T-helper 1 cell (primary cell): Measurements from ENCODE around the gene TBC1D16.

Experiments used
- DNase-seq, 5 donors: peaks; one replicate each; pipeline ENCODE4 v3.0.0-alpha.2; 2012 to 2020

Gene TBC1D16

GRCh38 chr17:79987187-79987934 is 48.3 kb downstream of the TBC1D16 start:
- DNase-seq, result no peak

GRCh38 chr17:79986411-79987186 is 49.1 kb downstream of the TBC1D16 start:
- DNase-seq, result no peak

GRCh38 chr17:79985943-79986391 is 49.7 kb downstream of the TBC1D16 start:
- DNase-seq, result no peak

- no peak for DNase-seq
These were observed 50.2 kb downstream of the TBC1D16 start for GRCh38 chr17:79985361-79985942.

DNA sequence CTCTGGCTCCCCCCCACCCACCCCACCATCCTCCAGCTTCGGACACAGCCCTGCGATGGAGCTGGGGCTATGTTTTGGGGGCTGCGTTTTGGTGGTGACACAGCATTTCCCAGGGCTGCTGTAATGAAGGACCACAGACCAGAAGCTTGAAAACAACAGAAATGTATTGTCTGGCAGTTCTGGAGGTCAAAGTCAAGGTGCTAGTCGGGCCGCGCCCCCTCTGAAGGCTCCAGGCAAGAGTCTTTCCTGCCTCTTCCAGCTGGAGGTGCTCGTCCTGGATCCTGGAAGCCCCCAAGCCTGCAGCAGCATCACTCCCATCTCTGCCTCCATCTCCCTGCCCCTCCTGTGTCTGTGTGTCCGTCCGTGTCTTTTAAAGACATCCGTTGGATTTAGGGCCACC is 50.8 kb downstream of the TBC1D16 start:
- DNase-seq, result no peak

GRCh38 chr17:79984045-79984840 is 51.4 kb downstream of the TBC1D16 start:
- no peak for DNase-seq

GRCh38 chr17:79983456-79983855 is 52.2 kb downstream of the TBC1D16 start:
- no peak for DNase-seq

DNA sequence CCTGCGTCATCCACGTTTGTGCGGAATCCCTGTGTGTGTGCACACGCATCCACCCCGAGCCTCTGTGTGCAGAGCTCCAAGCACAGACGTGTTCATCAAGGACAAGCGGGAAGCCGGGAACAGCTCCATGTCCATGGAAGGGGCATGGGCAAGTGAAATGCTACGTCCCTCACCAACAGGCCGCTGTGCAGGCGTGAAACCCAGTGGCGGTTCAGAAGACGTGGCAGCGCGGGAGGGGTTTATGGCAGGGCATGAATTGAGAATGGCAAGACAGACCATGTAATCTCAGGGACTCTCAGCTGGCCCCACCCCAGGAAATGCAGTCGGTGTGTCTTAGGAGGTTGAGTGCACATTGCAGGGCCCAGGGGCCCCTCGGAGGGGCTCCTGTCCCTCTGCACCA is 52.7 kb downstream of the TBC1D16 start:
- no peak for DNase-seq

DNA sequence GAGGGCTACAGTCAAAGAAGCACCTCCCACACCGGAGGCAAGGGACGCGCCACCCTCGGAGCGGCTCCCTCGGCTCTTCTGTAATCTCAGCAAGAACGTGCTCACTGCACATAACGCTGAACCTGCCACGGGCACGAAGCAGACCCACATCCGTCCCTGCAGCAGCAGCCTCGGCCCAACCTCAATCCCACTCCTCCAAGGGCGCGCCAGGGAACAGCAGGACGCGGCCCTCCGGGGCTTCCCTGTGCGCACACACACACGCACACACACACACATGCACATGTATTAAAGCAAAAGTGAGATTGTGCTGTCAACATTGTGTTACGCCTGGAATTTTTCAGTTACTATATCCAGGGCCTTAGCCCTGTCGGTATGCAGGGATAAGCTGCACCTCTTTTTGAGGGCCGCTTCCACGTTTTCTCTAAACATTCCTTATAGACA is 54.0 kb downstream of the TBC1D16 start:
- no peak for DNase-seq

DNA sequence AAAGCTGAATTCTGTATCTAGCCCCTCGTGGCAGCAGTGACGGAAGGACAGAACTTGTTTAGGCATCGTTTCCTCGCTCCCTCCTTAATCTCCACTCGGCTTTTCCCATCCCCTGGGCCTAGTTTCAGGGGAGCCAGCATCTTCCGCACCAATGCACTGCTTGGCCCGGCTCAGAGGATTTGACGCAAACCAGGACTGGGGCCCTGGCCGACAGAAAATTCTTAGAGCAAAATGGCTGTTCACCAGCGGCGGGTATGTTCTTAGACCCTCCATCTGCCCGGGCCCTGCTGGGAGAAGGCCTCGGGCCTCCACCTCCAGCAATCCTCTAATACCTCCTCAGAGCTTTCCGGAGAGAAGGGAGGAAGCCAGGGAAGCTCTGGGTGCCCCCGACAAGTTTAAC is 54.6 kb downstream of the TBC1D16 start:
- no peak for DNase-seq

DNA sequence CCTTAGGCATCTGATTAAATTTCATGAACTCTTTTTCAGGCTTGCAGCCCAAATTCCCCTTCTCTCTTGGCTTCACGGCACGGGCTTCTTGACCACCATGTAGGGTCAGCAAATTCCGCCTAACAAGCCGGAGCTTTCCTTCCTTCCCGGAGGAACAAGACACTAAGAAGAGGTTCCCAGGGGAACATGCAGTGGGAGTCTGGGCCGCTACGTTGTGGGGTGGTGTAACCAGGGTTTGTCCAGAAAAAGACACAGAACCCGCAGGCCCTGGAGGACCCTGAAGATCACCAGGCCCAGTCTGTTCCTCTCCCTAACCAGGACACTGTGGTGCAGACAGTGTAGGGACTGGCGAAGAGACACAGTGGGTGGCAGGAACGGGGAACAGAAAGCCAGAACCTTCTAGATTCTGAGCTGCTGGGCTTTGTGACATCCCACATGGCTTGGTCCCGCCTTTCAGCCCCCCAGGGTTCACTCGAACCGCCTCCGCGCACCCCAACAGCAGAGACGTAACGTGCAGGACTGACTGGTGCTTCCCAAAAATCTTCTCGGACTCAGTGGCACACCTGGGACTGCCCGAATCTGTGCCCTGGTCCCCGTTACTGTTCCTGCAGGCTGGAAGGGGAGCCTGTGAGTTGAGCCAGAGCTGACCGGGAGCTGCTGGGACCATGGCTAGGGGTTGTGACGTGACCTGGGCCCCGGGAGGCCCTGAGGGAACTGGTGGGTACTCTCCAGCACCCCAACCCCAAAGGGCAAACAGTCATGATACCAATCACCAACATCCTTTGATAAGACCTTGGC is 55.2 kb downstream of the TBC1D16 start:
- no peak for DNase-seq

DNA sequence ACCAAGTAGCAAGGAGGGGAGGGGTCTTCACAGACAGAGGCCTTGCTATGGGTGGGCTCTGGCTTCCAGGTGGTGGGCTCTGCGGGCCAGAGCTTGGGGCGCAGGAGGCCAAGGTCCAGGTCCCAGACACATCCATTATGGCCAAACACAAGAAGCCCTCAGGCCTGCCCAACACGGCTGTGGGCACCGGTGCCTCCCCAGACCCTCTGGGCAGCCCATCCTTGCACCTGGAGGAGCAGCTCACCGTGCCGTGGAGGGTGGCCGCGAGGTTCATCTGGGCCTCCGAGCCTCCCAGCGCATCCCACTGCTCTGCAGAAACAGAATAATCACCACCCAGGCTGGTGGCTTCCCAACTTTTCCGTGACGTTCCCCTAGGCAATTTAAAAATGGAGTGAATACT is 55.9 kb downstream of the TBC1D16 start:
- no peak for DNase-seq

- no peak for DNase-seq
These were observed 56.4 kb downstream of the TBC1D16 start for GRCh38 chr17:79979221-79979741.

- DNase-seq, result no peak
These were observed 57.2 kb downstream of the TBC1D16 start for GRCh38 chr17:79978548-79978855.

- DNase-seq, result no peak
These were observed 57.7 kb downstream of the TBC1D16 start for GRCh38 chr17:79977708-79978547.

GRCh38 chr17:79977161-79977631 is 58.5 kb downstream of the TBC1D16 start:
- DNase-seq, result no peak

DNA sequence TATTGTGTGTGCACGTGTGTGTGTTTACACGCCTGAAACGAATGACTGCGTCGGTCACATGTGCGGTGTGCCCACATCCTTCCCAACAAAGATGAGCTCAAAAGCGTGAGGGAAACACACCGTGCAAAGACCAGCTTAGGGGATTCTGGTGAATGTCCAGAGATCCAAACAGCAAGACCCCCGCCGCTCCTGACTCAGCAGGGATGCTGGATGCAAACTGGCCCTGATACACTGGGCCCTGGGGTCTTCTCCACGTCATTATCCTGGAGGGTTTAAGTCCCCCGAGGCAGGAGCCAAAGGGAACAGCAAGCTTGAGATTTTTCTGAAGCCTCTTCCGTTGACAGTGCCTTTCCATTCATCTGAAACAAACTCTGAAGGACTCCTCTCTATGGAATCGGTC is 59.2 kb downstream of the TBC1D16 start:
- DNase-seq, result no peak

- no peak for DNase-seq
These were observed 60.1 kb downstream of the TBC1D16 start for GRCh38 chr17:79975498-79976134.

DNA sequence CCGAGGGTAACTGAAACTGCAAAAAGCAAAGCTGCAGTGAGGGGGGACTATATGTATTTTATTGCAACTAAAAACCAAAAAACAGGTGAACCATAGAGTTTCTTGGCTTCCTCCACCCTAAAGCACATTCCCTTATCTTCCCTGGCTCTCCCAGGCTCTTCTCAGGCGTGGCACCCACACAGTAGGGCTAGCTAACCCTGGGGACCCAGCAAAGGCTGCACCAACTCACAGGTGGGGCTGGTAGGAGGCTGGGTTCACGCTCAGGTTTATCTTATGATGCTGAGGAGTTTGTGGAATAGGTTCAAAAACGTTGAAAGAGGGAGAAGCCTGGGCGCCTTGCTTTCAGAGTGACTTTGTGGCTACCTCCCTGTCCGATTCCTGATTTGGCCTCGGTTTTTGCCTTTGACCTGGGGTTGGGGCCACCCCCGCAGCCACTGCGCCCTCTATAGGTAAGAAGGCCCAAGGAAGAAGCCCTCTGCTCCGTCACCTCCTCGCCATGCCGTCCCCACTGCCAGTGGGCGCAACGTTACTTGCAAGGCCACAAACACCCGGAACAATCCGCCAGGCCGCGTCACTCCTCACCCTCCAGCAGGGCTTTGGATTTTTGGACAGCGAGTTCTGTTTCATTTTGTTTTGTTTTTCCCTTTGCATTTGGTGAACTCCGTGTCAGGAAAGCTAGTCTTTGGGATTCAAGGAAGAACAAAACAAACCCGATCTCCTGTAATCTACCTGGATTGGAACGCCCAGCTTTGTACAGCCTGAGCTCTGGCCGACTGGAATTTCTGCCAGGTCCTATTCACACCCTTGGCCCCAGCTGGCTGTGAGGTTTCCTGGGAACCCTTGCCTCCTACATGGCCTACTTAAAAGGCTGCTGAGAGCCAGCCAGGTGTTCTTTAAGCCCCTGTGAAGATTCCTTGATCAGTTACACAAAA is 60.8 kb downstream of the TBC1D16 start:
- no peak for DNase-seq
